Measurements from ENCODE around the gene MYL5. TPM values are rescaled to one million over a fixed set of nuclear protein-coding genes. Genes with fewer than 3 reads are reported as not detected.
A peak's percentile ranks its signal among the peaks of the same experiment; 100 is the strongest.

The MYL5 gene
- polyA plus RNA-seq, 3 donors = 4.2 to 12.6 (median 7.2) TPM

GRCh38 chr4:699816-700580, 25.7 kb downstream of the MYL5 start:
- H3K27ac Mint-ChIP-seq = peak overlapping the region; percentile 89 to 97 (median 95)
- Histone ChIP-seq H4K20me1 (ENCODE audit: insufficient read depth, low read length) (no peaks in the 10 kb centered on the region), H3K27ac (ENCODE audit: low read depth in 1 of 2, low read length in 2 of 2) (peak overlapping the region; percentile 78 to 79), H3K4me2 (replicated peaks; ENCODE audit: extremely low read depth, low read length, poor library complexity, severe bottlenecking) (peak overlapping the region; percentile 57), H3K4me1 (ENCODE audit: control insufficient read depth in 1 of 2, insufficient read depth in 2 of 2, low read length in 2 of 2) (peaks cover 24 to 32% of the 10 kb centered on the region in 2 donors), H3K9ac (ENCODE audit: insufficient read depth, low read length, poor library complexity, severe bottlenecking) (no peak overlapping the region), H2AFZ (ENCODE audit: insufficient read depth, low read depth, low read length, poor library complexity, severe bottlenecking) (peak overlapping the region; percentile 32), H3K79me2 (ENCODE audit: insufficient read depth, low read length) (peaks cover under 1% of the 10 kb centered on the region), H3K36me3 (replicated peaks in 1 of 2; ENCODE audit: control insufficient read depth in 1 of 2, insufficient read depth in 2 of 2, low read length in 2 of 2) (no peaks in the 10 kb centered on the region), H3K27me3 (ENCODE audit: control insufficient read depth in 2 of 2, insufficient read depth in 2 of 2, low read length in 2 of 2) (no peaks in the 10 kb centered on the region), H3K4me3 (replicated peaks in 1 of 3; ENCODE audit: low read depth in 2 of 3, low read length in 3 of 3) (peak overlapping the region in 1 of 3 experiments; percentile 41), H3K9me3 (replicated peaks in 1 of 2; ENCODE audit: control insufficient read depth in 1 of 2, insufficient read depth in 1 of 2, low read length in 2 of 2) (no peaks in the 10 kb centered on the region)
- WGBS (ENCODE audit: insufficient coverage) = 84% methylated on average over 8 of the region's 27 CpGs
- intact Hi-C loops (cut with micrococcal nuclease) = loop anchor here in 1 of 2 donors (10.0 kb wide), 1 partner anchor 235 kb away; the partner anchor contains the start of genes GAK and TMEM175
- TF ChIP-seq, protein P1, sequence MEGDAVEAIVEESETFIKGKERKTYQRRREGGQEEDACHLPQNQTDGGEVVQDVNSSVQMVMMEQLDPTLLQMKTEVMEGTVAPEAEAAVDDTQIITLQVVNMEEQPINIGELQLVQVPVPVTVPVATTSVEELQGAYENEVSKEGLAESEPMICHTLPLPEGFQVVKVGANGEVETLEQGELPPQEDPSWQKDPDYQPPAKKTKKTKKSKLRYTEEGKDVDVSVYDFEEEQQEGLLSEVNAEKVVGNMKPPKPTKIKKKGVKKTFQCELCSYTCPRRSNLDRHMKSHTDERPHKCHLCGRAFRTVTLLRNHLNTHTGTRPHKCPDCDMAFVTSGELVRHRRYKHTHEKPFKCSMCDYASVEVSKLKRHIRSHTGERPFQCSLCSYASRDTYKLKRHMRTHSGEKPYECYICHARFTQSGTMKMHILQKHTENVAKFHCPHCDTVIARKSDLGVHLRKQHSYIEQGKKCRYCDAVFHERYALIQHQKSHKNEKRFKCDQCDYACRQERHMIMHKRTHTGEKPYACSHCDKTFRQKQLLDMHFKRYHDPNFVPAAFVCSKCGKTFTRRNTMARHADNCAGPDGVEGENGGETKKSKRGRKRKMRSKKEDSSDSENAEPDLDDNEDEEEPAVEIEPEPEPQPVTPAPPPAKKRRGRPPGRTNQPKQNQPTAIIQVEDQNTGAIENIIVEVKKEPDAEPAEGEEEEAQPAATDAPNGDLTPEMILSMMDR (IDR thresholded peaks at IDR 0.05) = no peak
- H3K4me1 Mint-ChIP-seq = peaks cover 22% of the 10 kb centered on the region
- no peak for DNase-seq
- peak overlapping the region in 1 of 2 donors; percentile 78 for H3K4me3 Mint-ChIP-seq
- H3K9me3 Mint-ChIP-seq = peaks cover 0 to 3% (median 0%) of the 10 kb centered on the region in 7 donors
- H3K36me3 Mint-ChIP-seq = no peaks in the 10 kb centered on the region
- H3K27me3 Mint-ChIP-seq (ENCODE audit: low read depth in 3 of 3) = peaks cover 6 to 11% (median 9%) of the 10 kb centered on the region in 3 donors

DNA sequence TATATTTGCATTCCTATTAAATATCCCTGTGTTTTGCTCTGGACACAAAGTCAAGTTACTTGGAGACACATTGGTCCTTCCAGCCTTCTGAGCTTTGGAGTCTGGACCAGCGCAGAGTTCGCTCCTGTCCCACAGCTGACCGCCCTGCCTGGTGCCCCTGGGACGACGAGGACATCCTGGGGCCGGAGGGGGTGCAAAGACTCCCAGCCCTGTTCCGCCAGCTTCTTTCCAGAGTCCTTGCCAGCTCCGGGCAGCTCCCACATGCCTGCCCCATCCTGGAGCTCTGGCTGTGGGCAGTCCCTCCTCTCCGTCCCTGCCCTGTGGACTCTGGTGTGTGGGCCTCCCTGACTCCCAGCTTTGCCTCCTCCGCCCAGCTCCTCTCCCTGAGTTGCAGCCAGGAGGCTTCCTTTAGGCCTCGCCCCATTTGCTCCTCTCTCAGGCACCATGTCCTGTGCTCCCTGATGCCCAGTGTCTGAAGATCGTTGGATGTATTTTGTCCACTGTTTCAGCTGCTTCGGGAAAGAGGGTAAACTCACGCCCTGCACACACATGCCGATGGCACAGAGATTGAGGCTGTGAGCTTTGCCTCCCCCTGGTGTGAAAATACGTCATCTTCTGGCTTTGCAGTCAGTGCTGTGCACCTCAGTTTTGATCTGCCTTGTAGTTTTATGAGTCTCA, 26.4 kb downstream of the MYL5 start:
- intact Hi-C loops (cut with micrococcal nuclease) = no loop called here
- Histone ChIP-seq H3K27me3 (ENCODE audit: control insufficient read depth in 2 of 2, insufficient read depth in 2 of 2, low read length in 2 of 2) (no peaks in the 10 kb centered on the region), H3K79me2 (ENCODE audit: insufficient read depth, low read length) (peaks cover 6% of the 10 kb centered on the region), H2AFZ (ENCODE audit: insufficient read depth, low read depth, low read length, poor library complexity, severe bottlenecking) (no peak overlapping the region), H3K4me1 (ENCODE audit: control insufficient read depth in 1 of 2, insufficient read depth in 2 of 2, low read length in 2 of 2) (peaks cover 27 to 36% of the 10 kb centered on the region in 2 donors), H3K36me3 (replicated peaks in 1 of 2; ENCODE audit: control insufficient read depth in 1 of 2, insufficient read depth in 2 of 2, low read length in 2 of 2) (no peaks in the 10 kb centered on the region), H4K20me1 (ENCODE audit: insufficient read depth, low read length) (no peaks in the 10 kb centered on the region), H3K4me2 (replicated peaks; ENCODE audit: extremely low read depth, low read length, poor library complexity, severe bottlenecking) (no peak overlapping the region), H3K9ac (ENCODE audit: insufficient read depth, low read length, poor library complexity, severe bottlenecking) (no peak overlapping the region), H3K4me3 (replicated peaks in 1 of 3; ENCODE audit: low read depth in 2 of 3, low read length in 3 of 3) (no peak overlapping the region), H3K9me3 (replicated peaks in 1 of 2; ENCODE audit: control insufficient read depth in 1 of 2, insufficient read depth in 1 of 2, low read length in 2 of 2) (no peaks in the 10 kb centered on the region), H3K27ac (ENCODE audit: low read depth in 1 of 2, low read length in 2 of 2) (no peak overlapping the region)
- peak overlapping the region in 5 of 7 donors; percentile 12 to 96 (median 94) for H3K27ac Mint-ChIP-seq
- TF ChIP-seq, protein P1 (IDR thresholded peaks at IDR 0.05) = no peak
- no peak overlapping the region for H3K4me3 Mint-ChIP-seq
- peaks cover 22% of the 10 kb centered on the region for H3K4me1 Mint-ChIP-seq
- no peaks in the 10 kb centered on the region for H3K36me3 Mint-ChIP-seq
- H3K9me3 Mint-ChIP-seq = peaks cover 0 to 3% (median 0%) of the 10 kb centered on the region in 7 donors
- WGBS (ENCODE audit: insufficient coverage) = 95% methylated on average over 15 of the region's 16 CpGs
- no peak for DNase-seq
- peaks cover 2 to 10% (median 6%) of the 10 kb centered on the region in 3 donors for H3K27me3 Mint-ChIP-seq (ENCODE audit: low read depth in 3 of 3)

Data from CD14-positive monocyte (primary cell).